HepG2 (cell line): ENCODE data around the gene MICOS13. TPM values are rescaled to one million over a fixed set of nuclear protein-coding genes. Genes with fewer than 3 reads are reported as not detected.

ENCODE experiments used
- ASH2L ChIP-seq: fragments of 300-600, 200-600 bp; sonication (generic); IDR thresholded peaks from 2 replicates; pipeline ENCODE4 v1.7.0; 2017; ENCODE audit warnings: low read depth, mild to moderate bottlenecking, moderate library complexity, mixed read lengths, low read length; ENCODE audit not compliant: insufficient read length
- CEBPG ChIP-seq: IDR thresholded peaks from 2 replicates; pipeline ENCODE4 v1.6.1; 2016
- ETV6 ChIP-seq: sonication (generic); formaldehyde crosslinking; conservative IDR thresholded peaks from 2 replicates; pipeline ENCODE4 v1.4.0; 2020; ENCODE audit warnings: missing genetic modification reagents
- FOXK1 ChIP-seq: sonication (generic); formaldehyde crosslinking; IDR thresholded peaks from 2 replicates; pipeline ENCODE4 v1.4.0; 2020; ENCODE audit warnings: low read depth, missing genetic modification reagents, borderline replicate concordance
- FUBP1 ChIP-seq: sonication (generic); formaldehyde crosslinking; IDR thresholded peaks from 2 replicates; pipeline ENCODE4 v1.5.1; 2020; ENCODE audit warnings: missing genetic modification reagents, mild to moderate bottlenecking, borderline replicate concordance
- KDM2A ChIP-seq: sonication (generic); formaldehyde crosslinking; IDR thresholded peaks from 2 replicates; pipeline ENCODE4 v1.4.0; 2020; ENCODE audit warnings: low read depth, missing genetic modification reagents, borderline replicate concordance
- NPAS2 ChIP-seq: sonication (generic); formaldehyde crosslinking; IDR thresholded peaks from 2 replicates; pipeline ENCODE4 v1.8.0; 2022; ENCODE audit warnings: mild to moderate bottlenecking, missing genetic modification reagents, borderline replicate concordance
- NR1H2 ChIP-seq: sonication (generic); formaldehyde crosslinking; IDR thresholded peaks from 2 replicates; pipeline ENCODE4 v1.8.1; 2022; ENCODE audit warnings: low read depth, missing genetic modification reagents, borderline replicate concordance
- POGZ ChIP-seq: sonication (generic); formaldehyde crosslinking; IDR thresholded peaks from 2 replicates; pipeline ENCODE4 v1.4.0; 2020; ENCODE audit warnings: mild to moderate bottlenecking, missing genetic modification reagents
- SAP130 ChIP-seq: IDR thresholded peaks from 2 replicates; pipeline ENCODE4 v1.6.1; 2016; ENCODE audit warnings: low read depth
- TBX3 ChIP-seq: fragments of 450-650 bp; IDR thresholded peaks from 2 replicates; pipeline ENCODE4 v1.6.1; 2017; ENCODE audit warnings: antibody characterized with exemption, mild to moderate bottlenecking, inconsistent platforms, borderline replicate concordance
- TOPORS ChIP-seq: sonication (generic); formaldehyde crosslinking; IDR thresholded peaks from 2 replicates; pipeline ENCODE4 v1.8.0; 2023; ENCODE audit warnings: mild to moderate bottlenecking, missing genetic modification reagents
- TRIM24 ChIP-seq: sonication (generic); formaldehyde crosslinking; IDR thresholded peaks from 2 replicates; pipeline ENCODE4 v1.8.0; 2022; ENCODE audit warnings: mild to moderate bottlenecking, missing genetic modification reagents
- YEATS2 ChIP-seq: sonication (generic); formaldehyde crosslinking; IDR thresholded peaks from 2 replicates; pipeline ENCODE4 v1.4.0; 2020; ENCODE audit warnings: missing genetic modification reagents, borderline replicate concordance
- ZNF318 ChIP-seq: sonication (generic); formaldehyde crosslinking; IDR thresholded peaks from 2 replicates; pipeline ENCODE4 v1.4.0; 2020; ENCODE audit warnings: mild to moderate bottlenecking, missing genetic modification reagents
- ZNF547 ChIP-seq: sonication (generic); formaldehyde crosslinking; IDR thresholded peaks from 2 replicates; pipeline ENCODE4 v1.5.1; 2020; ENCODE audit warnings: mild to moderate bottlenecking, missing genetic modification reagents
- ZNF629 ChIP-seq: sonication (generic); formaldehyde crosslinking; conservative IDR thresholded peaks from 2 replicates; pipeline ENCODE4 v1.5.0; 2020; ENCODE audit warnings: missing genetic modification reagents
- ZNF670 ChIP-seq: sonication (generic); formaldehyde crosslinking; IDR thresholded peaks from 2 replicates; pipeline ENCODE4 v1.8.0; 2022; ENCODE audit warnings: mild to moderate bottlenecking, missing genetic modification reagents, borderline replicate concordance
- ZSCAN29 ChIP-seq: sonication (generic); formaldehyde crosslinking; conservative IDR thresholded peaks from 2 replicates; pipeline ENCODE4 v1.4.0; 2020; ENCODE audit warnings: mild to moderate bottlenecking, missing genetic modification reagents
- polyA plus RNA-seq, 8 experiments: library from polyadenylated mRNA; depleted of rRNA in 3 of 8; stranded (reverse) in 7 of 8; unstranded in 1 of 8; fragments of >200 nt; fragmentation: Illumina TruSeq in 4 of 8; extraction: Trizol in 4 of 8; gene quantifications; 2 replicates each; pipeline versions ENCODE4 v1.2.1 to v1.2.3, GENCODE V29; 2011 to 2016; ENCODE audit warnings: low read depth in 4 of 8, missing spikeins in 1 of 8, mixed read lengths in 1 of 8; ENCODE audit not compliant: insufficient read depth in 1 of 8
- total RNA-seq, 5 experiments: library from RNA; depleted of rRNA; stranded (reverse); fragments of >200 nt; fragmentation: Illumina TruSeq; extraction: Trizol; gene quantifications; 2 replicates each; pipeline ENCODE4 v1.2.3, GENCODE V29; 2016; ENCODE audit warnings: low read depth in 1 of 5

MICOS13 gene
- total and polyA plus RNA-seq, 2 of the 13 experiments (the other 11 are each of a cell fraction or from before 2014, with no cell fraction given): 28.8 to 35.4 TPM

- TF ChIP-seq ZSCAN29 (CRISPR knock-in tag): peak; percentile 49
- peak; percentile 99 for TF ChIP-seq SAP130
- TF ChIP-seq FOXK1 (CRISPR knock-in tag): peak; percentile 96
- peak; percentile 93 for TF ChIP-seq YEATS2
- TF ChIP-seq ZNF629 (CRISPR knock-in tag): 0 out of 2 replicates have a peak, but pooled peaks have one; percentile 25
- TF ChIP-seq CEBPG (CRISPR knock-in tag): peak; percentile 44
- peak; percentile 92 for TF ChIP-seq ZNF547 (CRISPR knock-in tag)
- peak; percentile 87 for TF ChIP-seq POGZ (CRISPR knock-in tag)
- TF ChIP-seq ZNF318 (CRISPR knock-in tag): no peak; the same call in 1 of the 2 replicates
- peak; percentile 24; the same call in 1 of the 2 replicates for TF ChIP-seq NPAS2 (CRISPR knock-in tag)
- TF ChIP-seq ZNF670 (CRISPR knock-in tag): peak; percentile 97; the same call in 1 of the 2 replicates
- no peak for TF ChIP-seq NR1H2
- no peak for TF ChIP-seq TRIM24 (CRISPR knock-in tag)
- TF ChIP-seq TOPORS (CRISPR knock-in tag): no peak
- no peak for TF ChIP-seq FUBP1 (CRISPR knock-in tag)
- peak; percentile 51; the same call in 1 of the 2 replicates for TF ChIP-seq ETV6
- peak; percentile 95 for TF ChIP-seq KDM2A
- peak; percentile 59 for TF ChIP-seq TBX3
- TF ChIP-seq ASH2L: peak; percentile 74
These were observed 39.9 kb upstream of the MICOS13 start, which contains the start of the genes CATSPERD and LONP1 (continued) for GRCh38 chr19:5719961-5720790.
